Non-pigmented ciliary epithelial cell (primary cell): Measurements from ENCODE around the gene FOCAD.
"Not testable (repeated sequence)": the region's sequence is repeated elsewhere in the genome, so short reads cannot be mapped to it uniquely, and the experiment has no call there.

Experiments used
- DNase-seq: peaks from one replicate; pipeline ENCODE4 v3.0.0-alpha.2; 2010; ENCODE audit warnings: low read depth

The FOCAD gene

GRCh38 chr9:20884985-20885593, 201.0 kb downstream of the FOCAD start:
- peak; percentile 17 for DNase-seq

GRCh38 chr9:20898885-20899554, 215.0 kb downstream of the FOCAD start:
- no peak for DNase-seq

GRCh38 chr9:20903212-20903611, 219.2 kb downstream of the FOCAD start:
- DNase-seq, result no peak

GRCh38 chr9:20904995-20905394, 220.9 kb downstream of the FOCAD start:
- DNase-seq, result no peak

DNA sequence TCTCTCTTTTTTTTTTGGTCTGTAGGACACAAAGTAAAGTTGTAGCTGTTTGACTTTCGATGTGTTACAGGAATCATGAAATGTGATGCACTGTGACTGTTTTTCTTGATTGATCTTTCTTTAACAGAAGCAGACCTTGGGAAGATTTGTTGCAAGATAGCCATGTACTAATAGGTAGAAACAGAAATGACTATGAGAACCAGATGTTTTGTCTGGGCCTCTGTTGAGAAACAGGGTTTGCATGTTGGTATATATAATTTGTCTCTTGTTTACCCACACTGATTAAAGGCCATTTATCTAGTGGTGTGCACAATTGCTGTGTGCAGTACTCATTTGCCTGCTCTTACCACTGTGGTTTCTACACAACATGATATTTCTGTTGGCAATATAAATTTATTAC, 222.3 kb downstream of the FOCAD start:
- no peak for DNase-seq

GRCh38 chr9:20908461-20908860, 224.4 kb downstream of the FOCAD start:
- no peak for DNase-seq

DNA sequence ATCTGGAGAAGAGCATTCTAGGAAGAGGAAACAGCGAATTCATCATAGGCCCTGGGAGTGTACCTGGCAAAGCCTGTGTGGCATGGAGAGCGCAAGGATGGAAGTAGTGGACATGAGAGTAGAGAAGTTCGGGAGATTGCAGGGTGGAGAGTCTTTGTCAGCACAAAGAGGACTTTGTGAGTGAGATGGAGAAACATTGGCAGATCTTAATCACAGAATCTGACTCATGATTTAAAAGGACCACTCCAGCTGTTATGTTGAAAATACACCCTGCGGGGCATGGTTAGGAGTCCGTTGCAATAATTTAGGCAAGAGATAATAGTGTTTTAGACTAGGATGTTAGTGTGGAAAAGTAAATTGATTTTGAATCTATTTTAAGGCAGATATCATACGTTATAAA, 230.5 kb downstream of the FOCAD start:
- no peak for DNase-seq

- no peak for DNase-seq
Observed at GRCh38 chr9:20921362-20921761, 237.3 kb downstream of the FOCAD start.

DNA sequence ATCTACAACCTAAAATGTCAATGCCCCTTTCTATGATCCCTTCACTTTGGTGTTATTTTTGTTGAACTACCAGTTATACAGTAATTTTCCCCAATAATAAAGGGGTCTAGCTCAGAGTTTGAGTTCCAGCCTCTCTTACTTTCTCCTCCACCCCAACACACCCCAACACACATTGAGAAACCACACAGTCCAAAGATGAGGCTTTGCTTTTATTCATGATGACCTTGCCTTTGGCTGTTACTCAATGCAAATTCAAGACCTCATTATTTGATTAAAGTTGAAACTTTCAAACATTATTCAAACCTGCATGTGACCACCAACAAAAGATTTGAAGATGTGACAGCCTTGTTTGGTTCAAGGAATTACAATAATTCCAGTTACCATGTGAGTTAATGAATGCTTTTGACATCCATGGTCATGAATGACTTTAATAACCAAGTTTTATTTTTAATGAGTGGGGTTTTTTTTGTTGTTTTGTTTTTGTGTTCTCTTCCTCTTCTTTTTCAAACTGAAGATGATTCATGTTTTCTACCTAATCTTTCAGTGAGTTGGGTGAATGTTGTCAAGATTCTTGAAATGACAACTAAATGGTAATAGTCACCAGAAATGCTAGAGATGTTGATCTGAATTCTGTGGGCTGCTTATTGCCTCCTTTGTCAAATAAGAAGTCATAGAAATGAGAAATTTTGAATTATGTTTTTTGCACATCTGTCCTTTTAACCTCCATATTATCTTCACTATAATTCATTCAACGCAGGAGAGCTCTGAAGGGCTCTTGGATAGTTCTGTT, 241.4 kb downstream of the FOCAD start:
- no peak for DNase-seq

DNA sequence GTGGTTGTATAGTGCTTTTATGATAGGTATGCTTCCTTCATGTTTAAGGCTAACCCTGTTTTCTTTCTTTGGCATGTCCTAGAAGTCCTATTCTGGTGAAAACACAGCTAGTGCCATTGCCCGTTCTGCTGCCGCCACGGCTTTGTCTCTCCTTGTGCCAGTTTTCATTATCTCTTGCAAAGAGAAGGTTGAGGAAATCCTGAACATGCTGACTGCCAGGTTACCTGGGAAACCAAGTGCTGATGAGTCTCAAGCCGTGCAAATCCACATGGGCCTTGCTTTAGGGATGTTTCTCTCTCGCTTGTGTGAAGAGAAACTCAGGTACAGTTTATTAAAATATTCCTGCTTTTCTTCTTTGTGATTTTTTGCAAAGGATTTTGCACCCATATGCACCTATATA, 245.2 kb downstream of the FOCAD start:
- no peak for DNase-seq

GRCh38 chr9:20930836-20931235, 246.8 kb downstream of the FOCAD start:
- DNase-seq, result no peak

DNA sequence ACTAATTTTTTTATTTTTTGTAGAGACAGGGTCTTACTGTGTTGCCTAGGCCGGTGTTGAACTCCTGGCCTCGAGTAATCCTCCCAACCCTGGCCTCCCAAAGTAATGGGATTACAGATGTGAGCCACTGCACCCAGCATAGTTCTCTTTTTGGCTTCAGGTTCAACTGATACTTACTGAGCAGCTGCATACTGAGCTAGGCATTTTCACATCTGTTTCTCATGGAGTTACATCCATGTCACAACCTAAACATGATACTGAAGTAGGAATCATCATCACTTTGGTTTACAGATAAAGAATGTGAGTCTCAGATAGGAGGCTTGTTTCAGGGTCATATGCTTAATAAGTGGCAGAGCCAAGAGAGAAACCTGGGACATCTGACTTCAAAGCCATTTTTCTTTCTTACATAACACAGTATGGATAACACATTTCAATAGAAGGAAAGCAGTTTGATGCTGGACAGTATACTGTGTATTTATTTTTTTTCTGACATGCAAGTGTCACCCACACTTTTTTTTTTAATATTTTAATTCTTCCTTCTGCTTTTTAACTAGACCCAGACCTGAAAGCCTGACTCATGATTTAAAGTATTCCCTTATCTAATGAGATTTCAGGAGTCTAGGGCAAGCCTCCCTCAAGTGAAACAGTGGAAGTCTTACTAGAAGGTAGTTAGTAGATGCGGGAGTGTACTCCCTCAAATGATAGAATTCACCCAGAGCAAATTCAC, 256.6 kb downstream of the FOCAD start:
- DNase-seq, result no peak

- DNase-seq, result no peak
Observed at GRCh38 chr9:20941174-20941690, 257.2 kb downstream of the FOCAD start.

GRCh38 chr9:20944507-20944906, 260.4 kb downstream of the FOCAD start:
- no peak for DNase-seq

DNA sequence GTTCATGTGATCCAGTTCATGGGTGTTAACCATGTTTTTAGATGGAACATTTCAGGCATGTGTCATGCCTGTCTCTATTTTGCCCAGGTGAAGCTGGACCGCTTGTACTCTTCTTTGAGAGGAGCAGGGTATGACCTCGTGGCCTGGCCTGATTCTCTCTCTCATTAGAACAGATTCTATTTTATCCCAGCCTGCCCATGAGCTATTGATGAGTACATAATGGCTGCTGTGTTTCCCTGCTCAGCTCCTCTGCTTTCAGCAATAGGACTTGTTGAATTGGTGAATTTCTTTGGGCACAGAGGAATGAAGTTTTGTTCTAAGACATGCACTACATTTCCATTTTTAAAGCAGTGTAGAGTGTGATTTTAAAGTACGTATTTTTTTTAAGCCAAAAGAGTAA, 261.2 kb downstream of the FOCAD start:
- DNase-seq, result no peak

DNA sequence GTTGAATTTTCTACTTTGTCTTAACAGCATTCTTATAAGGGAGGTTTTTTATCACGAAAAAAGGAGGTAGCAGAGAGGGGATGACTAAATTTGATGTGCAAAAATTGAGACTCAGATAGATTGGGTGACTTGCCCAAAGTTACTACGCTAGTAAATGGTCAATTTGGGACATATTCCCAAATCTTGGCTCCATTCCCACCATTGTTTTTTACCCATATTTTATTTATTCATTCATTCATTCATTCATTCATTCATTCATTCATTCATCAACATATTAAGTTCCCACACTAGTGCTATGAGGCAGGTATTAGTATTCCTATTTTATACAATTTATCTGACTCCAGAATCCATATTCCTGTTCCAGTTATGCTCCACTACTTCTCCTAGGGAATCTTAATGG, 261.8 kb downstream of the FOCAD start:
- DNase-seq, result no peak

- DNase-seq, result no peak
Observed at GRCh38 chr9:20948703-20949102, 264.6 kb downstream of the FOCAD start.

GRCh38 chr9:20950707-20951106, 266.6 kb downstream of the FOCAD start:
- no peak for DNase-seq

GRCh38 chr9:20962536-20963225, 278.6 kb downstream of the FOCAD start:
- DNase-seq, result no peak

- no peak for DNase-seq
Observed at GRCh38 chr9:20972684-20973083, 288.6 kb downstream of the FOCAD start.

DNA sequence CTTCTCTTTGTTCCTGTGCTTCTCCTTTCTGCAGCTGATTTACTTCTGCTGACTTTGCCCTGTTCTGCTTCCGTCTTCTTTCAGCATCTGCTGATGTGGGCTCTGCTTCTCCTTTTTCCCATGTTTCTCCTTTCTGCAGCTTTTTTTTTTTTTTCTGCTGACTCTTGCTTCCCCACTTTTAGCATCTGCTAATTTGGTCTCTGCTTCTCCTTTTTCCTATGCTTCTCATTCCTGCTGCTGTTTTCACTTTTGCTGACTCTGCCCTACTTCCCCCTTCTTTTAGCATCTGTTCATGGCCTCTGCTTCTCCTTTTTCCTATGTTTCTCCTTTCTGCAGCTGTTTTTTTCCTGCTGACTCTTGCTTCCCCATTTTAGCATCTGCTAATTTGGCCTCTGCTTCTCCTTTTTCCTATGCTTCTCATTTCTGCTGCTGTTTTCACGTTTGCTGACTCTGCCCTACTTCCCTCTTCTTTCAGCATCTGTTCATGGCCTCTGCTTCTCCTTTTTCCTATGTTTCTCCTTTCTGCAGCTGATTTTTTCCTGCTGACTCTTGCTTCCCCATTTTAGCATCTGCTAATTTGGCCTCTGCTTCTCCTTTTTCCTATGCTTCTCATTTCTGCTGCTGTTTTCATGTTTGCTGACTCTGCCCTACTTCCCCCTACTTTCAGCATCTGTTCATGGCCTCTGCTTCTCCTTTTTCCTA, 289.3 kb downstream of the FOCAD start:
- not testable (repeated sequence) for DNase-seq
